Epithelial cell of prostate (primary cell): ENCODE measurements around the gene NUP107.
"Not testable (repeated sequence)": the region's sequence is repeated elsewhere in the genome, so short reads cannot be mapped to it uniquely, and the experiment has no call there.

Experiments used
- DNase-seq: peaks from one replicate; pipeline ENCODE4 v3.0.0-alpha.2; 2011; ENCODE audit warnings: low read depth, low spot score
- H3K27ac ChIP-seq: fragments of 450-650 bp; 2 replicates; pipeline ENCODE4 v1.5.1; 2017; ENCODE audit warnings: mild to moderate bottlenecking

Gene NUP107

GRCh38 chr12:68686595-68687521 lies at the start of gene NUP107:
TSS of gene NUP107 (plus strand) at chr12:68686978. CDS start at chr12:68687066, 88 bp downstream.
- H3K27ac ChIP-seq: peak within 1 kb of the TSS; percentile 87
- peak; percentile 94 for DNase-seq

DNA sequence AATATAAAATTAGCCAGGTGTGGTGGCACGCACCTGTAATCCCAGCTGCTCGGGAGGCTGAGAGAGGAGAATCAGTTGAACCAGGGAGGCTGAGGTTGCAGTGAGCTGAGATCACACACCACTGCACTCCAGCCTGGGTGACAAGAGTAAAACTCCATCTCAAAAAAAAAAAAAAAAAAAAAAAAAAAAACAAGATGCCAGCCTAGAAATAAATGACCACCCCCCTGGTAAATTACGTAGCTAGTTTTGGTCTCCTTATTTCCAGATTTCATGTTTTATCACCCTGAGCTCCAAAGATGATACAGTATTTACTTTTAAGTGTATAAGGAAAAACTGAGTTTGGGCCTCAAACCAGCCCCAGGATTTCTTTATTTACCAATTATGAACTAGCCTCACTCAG lies 49.3 kb upstream of the NUP107 start:
- DNase-seq: not testable (repeated sequence)

GRCh38 chr12:68638171-68638570 lies 48.6 kb upstream of the NUP107 start:
- H3K27ac ChIP-seq: no peak overlapping the region
- DNase-seq: no peak

More for the DNA sequence above, 49.3 kb upstream of the NUP107 start:
- not testable (repeated sequence) for H3K27ac ChIP-seq

- H3K27ac ChIP-seq: no peak overlapping the region
- no peak for DNase-seq
These were observed 47.9 kb upstream of the NUP107 start for GRCh38 chr12:68638721-68639395.

- no peak for DNase-seq
- H3K27ac ChIP-seq: no peak overlapping the region
These were observed 47.4 kb upstream of the NUP107 start for GRCh38 chr12:68639396-68639767.

- no peak for DNase-seq
- H3K27ac ChIP-seq: no peak overlapping the region
These were observed 45.6 kb upstream of the NUP107 start for GRCh38 chr12:68641138-68641537.

GRCh38 chr12:68646484-68646883 lies 40.3 kb upstream of the NUP107 start:
- H3K27ac ChIP-seq: no peak overlapping the region
- no peak for DNase-seq

DNA sequence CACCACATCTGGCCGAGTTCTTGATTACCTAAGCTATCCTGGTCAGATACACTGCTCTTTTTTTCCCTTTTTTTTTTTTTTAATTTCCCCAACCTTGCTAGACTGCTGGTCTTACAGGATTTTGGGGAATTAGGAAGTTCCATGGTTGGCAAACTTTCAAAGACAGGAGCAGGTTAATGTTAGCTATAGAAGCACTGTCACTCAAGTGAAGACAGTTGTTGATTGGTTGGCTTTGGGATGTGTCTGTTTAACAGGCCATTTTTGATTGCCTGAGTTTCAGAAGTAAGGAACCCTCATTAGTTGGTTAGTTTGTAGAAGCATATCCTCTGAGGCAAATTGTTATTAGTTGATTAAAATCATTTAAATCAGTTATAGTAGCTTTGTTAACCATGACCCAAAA lies 39.3 kb upstream of the NUP107 start:
- H3K27ac ChIP-seq: no peak overlapping the region

GRCh38 chr12:68648179-68648578 lies 38.6 kb upstream of the NUP107 start:
- no peak overlapping the region for H3K27ac ChIP-seq
- DNase-seq: no peak

More for the DNA sequence above, 39.3 kb upstream of the NUP107 start:
- no peak for DNase-seq

- no peak overlapping the region for H3K27ac ChIP-seq
- no peak for DNase-seq
These were observed 21.7 kb upstream of the NUP107 start for GRCh38 chr12:68665016-68665569.

- no peak for DNase-seq
- H3K27ac ChIP-seq: no peak overlapping the region
These were observed 19.5 kb upstream of the NUP107 start for GRCh38 chr12:68667291-68667690.

GRCh38 chr12:68667896-68668295 lies 18.9 kb upstream of the NUP107 start:
- H3K27ac ChIP-seq: no peak overlapping the region
- no peak for DNase-seq

- DNase-seq: no peak
- no peak overlapping the region for H3K27ac ChIP-seq
These were observed 15.6 kb upstream of the NUP107 start for GRCh38 chr12:68671179-68671578.

GRCh38 chr12:68673788-68674187 lies 13.0 kb upstream of the NUP107 start:
- no peak for DNase-seq
- no peak overlapping the region for H3K27ac ChIP-seq

- DNase-seq: no peak
- no peak overlapping the region for H3K27ac ChIP-seq
These were observed 12.4 kb upstream of the NUP107 start for GRCh38 chr12:68674376-68674775.

GRCh38 chr12:68675101-68675842 lies 11.5 kb upstream of the NUP107 start:
- no peak for DNase-seq
- no peak overlapping the region for H3K27ac ChIP-seq

- H3K27ac ChIP-seq, DNase-seq: not testable (repeated sequence)
These were observed 9.9 kb upstream of the NUP107 start for GRCh38 chr12:68676854-68677253.

GRCh38 chr12:68686262-68686594 lies 550 bp upstream of the NUP107 start:
- H3K27ac ChIP-seq: peak overlapping the region; percentile 87
- no peak for DNase-seq

- DNase-seq: no peak
- H3K27ac ChIP-seq: no peak overlapping the region
These were observed 8.7 kb downstream of the NUP107 start for GRCh38 chr12:68695454-68695853.

- no peak overlapping the region for H3K27ac ChIP-seq
- DNase-seq: no peak
These were observed 12.7 kb downstream of the NUP107 start for GRCh38 chr12:68699486-68699885.

GRCh38 chr12:68727776-68728175 lies 41.0 kb downstream of the NUP107 start:
- DNase-seq: no peak
- H3K27ac ChIP-seq: no peak overlapping the region
